Pulmonary artery endothelial cell (primary cell): ENCODE measurements around the gene LRRC45. TPM values are rescaled to one million over a fixed set of nuclear protein-coding genes. Genes with fewer than 3 reads are reported as not detected.

ENCODE experiments used
- DNase-seq: peaks from one replicate; pipeline ENCODE4 v3.0.0-alpha.2; 2011; ENCODE audit warnings: low read depth, low spot score
- total RNA-seq: library from RNA; depleted of rRNA; stranded (reverse); fragments of >200 nt; gene quantifications from 2 replicates; pipeline ENCODE4 v1.2.3, GENCODE V29; 2014

LRRC45 gene
- total RNA-seq, 1 donor from 2014 or later: 20.2 TPM

GRCh38 chr17:82018989-82019689 is 4.0 kb upstream of the LRRC45 start:
- DNase-seq: no peak

DNA sequence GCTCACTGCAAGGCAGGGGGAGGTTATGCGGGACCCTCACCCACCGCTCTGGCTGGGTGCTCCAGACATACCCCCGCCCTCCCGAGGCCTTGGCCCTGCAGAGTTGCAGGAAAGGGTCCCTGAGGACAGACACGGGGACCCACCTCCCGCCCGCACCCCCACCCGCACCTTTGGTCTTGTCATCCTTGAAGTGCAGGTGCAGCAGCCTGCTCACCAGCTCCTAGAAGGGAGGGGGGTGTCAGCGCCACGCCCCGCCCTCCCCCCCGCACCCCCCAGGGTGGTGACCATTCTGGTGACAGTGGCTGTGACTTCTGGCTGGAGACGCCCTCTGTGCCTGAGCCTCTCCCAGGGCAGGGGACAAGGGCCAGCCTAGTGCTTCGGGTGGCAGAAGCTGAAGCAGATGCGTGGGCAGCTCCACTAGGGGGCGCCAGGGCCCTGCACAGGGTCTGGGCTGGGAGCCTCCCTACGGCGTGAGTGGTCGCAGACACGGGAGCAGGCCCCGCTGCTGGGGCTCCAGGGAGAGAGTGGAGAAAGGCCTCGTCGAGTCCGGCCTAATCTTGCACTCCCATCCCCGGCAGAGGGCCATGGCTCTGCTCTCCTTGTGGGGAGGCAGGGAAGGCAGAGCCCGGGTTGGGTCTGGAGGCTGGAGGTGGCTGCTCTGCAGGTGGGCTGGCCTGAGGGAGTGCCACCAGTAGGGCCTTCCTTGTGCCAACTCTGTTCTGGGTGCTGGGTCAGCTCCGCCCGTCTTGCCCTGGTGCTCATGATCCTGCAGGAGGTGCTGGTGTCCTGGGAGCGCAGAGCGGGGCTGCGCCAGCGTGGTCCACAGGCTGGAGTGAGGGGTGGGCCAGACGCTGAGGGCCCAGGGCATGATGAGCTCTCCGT is 3.2 kb upstream of the LRRC45 start:
- DNase-seq: no peak

GRCh38 chr17:82020572-82021106 is 2.5 kb upstream of the LRRC45 start:
- no peak for DNase-seq

- DNase-seq: no peak
Observed at GRCh38 chr17:82021107-82021899, 1.8 kb upstream of the LRRC45 start.

DNA sequence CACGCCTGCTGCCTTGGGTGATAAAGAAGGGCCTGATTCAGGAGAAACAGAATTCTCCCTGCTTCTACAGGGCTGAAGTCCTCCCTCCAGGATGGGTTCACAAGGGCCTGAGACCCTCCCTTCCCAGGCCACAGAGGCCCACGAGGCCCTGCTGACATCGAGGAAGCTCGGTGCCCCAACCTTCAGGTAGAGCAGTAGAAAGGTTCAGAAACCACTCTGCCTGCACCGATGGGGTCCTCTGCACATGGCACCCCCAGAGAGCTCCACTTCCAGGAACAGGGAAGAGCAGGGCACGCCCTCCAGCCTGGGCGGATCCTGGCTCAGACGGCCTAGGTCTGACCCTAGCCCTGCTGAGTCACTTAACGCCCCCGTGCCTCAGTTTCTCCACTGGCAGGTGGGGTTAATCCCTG is 1.2 kb upstream of the LRRC45 start:
- no peak for DNase-seq

GRCh38 chr17:82022310-82022980 is 660 bp upstream of the LRRC45 start, which contains the start of gene CENPX:
Gene CENPX, minus strand, starts transcription at chr17:82022878. Its CDS starts 17 bp downstream, at chr17:82022861.
- no peak for DNase-seq

DNA sequence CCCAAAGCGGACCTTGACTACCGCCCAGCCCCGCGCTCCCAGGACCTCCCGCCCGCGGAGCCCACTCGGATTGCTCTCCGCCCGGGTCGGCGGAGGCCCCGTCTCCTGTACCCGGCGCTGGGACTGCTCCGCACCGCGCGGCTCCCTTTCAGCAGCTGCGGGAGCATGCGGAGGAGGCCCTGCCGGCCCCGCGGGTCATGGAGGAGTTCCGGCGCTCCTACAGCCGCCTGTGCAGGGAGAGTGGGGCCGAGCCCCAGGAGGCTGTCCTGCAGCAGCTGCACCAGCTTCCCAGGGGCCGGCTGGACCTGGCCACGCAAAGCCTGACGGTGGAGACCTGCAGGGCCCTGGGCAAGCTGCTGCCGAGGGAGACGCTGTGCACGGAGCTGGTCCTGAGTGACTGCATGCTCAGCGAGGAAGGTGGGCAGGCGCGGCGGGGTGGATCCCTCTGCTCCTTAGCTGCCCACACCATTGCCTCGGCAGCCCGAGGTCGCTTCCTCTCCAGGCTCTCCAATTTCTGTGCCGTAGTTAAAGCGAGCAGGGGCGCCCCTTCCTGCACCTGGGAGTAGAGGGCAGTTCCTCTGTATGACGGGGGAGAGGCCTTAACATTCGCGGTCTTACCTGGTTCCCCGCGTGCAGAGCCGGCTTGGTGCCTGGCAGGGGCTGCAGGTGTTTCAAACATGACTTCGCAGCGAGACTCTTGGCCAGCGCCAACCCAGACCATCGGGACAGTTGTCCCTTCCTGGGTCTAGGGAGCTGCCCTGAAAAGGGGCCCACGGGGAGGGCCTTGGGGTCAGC is 539 bp downstream of the LRRC45 start:
- DNase-seq: no peak

DNA sequence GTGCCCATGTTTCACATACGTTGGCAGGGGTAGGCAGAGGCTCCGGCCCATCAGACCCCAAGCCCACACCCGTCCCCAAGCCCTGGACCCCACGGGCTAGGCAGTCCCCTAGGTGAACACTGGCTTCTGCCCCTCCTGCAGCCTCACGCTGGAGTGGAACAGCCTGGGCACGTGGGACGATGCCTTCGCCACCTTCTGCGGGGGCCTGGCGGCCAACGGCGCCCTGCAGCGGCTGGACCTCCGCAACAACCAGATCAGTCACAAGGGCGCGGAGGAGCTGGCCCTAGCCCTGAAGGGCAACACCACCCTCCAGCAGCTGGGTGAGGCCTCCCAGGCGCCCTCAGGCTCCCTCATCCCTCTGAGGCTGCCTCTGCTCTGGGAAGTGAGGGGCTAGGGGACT is 1.8 kb downstream of the LRRC45 start:
- DNase-seq: no peak

- DNase-seq: no peak
Observed at GRCh38 chr17:82025401-82026107, 2.4 kb downstream of the LRRC45 start.

- no peak for DNase-seq
Observed at GRCh38 chr17:82028246-82028645, 5.1 kb downstream of the LRRC45 start.

GRCh38 chr17:82028966-82029365 is 5.9 kb downstream of the LRRC45 start:
- DNase-seq: no peak

- DNase-seq: no peak
Observed at GRCh38 chr17:82029391-82029790, 6.3 kb downstream of the LRRC45 start.

- no peak for DNase-seq
Observed at GRCh38 chr17:82029990-82030469, 6.9 kb downstream of the LRRC45 start.

DNA sequence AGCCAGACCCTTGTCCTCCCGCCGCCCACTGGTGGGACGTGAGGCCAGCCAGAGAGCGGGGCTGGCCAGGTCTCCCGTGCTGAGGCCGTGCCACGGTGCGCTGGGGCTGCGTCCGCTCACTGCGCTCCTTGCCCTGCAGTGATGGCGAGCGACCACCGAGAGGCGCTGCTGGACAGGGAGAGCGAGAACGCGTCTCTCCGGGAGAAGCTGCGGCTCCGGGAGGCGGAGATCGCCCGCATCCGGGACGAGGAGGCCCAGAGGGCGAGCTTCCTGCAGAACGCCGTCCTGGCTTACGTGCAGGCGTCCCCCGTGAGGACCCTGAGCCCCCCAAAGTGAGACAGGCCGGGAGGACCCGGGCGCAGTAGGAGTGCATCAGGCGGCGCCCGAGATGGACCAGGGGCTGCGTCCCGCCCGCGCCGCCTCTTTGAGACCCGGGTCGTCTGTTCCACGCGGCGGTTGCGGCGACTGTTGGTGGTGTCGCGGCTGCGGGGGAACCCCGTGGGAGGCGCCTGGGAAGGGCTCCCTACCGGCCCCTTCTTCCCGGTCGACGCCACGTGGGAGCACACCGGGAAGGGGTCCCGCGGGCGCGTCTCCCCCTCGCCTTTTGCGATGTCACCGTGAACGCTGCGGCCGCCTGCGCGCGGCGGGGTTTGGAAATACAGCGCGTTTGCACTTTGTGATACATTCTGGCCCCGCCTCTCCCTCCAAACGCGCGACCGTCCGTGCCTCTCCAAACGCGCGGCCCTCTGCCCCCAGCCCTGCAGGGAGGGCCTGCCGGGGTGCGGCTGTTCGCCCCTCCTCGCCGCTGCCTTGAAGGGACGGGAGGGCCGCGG is 7.6 kb downstream of the LRRC45 start:
- peak; percentile 54 for DNase-seq

DNA sequence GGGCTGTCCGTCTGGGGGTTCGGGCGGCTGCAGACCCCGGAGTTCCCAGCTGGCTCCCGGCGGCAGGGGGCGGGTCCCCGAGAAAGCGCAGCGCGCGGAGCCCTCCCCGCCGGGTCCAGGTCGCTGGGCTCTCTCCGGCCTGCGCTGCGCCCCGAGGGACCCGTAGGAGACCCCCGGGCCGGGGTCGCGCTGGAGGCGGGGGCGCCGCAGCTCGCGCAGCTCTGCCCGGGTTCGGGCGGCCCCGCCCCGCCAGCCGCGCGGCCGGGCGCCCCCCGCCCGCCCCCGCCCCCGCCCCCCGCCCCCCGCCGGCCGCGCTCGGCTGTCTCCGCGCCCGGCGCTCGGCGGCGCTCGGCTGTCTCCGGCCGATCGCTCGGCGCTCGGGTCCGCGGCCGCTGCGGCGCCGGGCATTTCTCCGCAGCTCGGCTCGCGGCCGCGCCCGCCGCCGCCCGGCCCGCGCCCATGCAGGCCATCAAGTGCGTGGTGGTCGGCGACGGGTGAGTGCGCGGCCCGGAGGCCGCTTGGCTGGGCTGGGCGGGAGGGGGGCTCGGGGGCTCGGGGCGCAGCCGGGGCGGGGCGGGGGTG is 8.3 kb downstream of the LRRC45 start, which contains the start of gene RAC3:
Gene RAC3, plus strand, starts transcription at position 376 of the 582 bp plus-strand sequence. Its CDS starts 84 bp downstream, at position 460.
- DNase-seq: no peak

GRCh38 chr17:82031885-82032627 is 9.0 kb downstream of the LRRC45 start:
- no peak for DNase-seq
